ENCODE data around the gene HMGXB4.

GRCh38 chr22:35318346-35319215 is 61.3 kb downstream of the HMGXB4 start:
- TF ChIP-seq, protein P1, sequence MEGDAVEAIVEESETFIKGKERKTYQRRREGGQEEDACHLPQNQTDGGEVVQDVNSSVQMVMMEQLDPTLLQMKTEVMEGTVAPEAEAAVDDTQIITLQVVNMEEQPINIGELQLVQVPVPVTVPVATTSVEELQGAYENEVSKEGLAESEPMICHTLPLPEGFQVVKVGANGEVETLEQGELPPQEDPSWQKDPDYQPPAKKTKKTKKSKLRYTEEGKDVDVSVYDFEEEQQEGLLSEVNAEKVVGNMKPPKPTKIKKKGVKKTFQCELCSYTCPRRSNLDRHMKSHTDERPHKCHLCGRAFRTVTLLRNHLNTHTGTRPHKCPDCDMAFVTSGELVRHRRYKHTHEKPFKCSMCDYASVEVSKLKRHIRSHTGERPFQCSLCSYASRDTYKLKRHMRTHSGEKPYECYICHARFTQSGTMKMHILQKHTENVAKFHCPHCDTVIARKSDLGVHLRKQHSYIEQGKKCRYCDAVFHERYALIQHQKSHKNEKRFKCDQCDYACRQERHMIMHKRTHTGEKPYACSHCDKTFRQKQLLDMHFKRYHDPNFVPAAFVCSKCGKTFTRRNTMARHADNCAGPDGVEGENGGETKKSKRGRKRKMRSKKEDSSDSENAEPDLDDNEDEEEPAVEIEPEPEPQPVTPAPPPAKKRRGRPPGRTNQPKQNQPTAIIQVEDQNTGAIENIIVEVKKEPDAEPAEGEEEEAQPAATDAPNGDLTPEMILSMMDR (IDR thresholded peaks at IDR 0.05; ENCODE audit: borderline replicate concordance, extremely low read depth, low read length, poor library complexity, severe bottlenecking): no peak
- no peak for TF ChIP-seq EZH2 (IDR thresholded peaks at IDR 0.05; ENCODE audit: borderline replicate concordance, low read depth, low read length, severe bottlenecking)

Measured in DND-41 (cell line).